Fibroblast of skin of left biceps (primary cell): ENCODE measurements around the gene TRIM48.
"Not testable (repeated sequence)": the region's sequence is repeated elsewhere in the genome, so short reads cannot be mapped to it uniquely, and the experiment has no call there.

ENCODE experiments used
- DNase-seq, 2 experiments: peaks; one replicate each; pipeline ENCODE4 v3.0.0-alpha.2; 2013; ENCODE audit warnings: low read depth in 2 of 2

Gene TRIM48

GRCh38 chr11:55261855-55262254, at the start of gene TRIM48:
TSS of gene TRIM48 (plus strand) at chr11:55262155. CDS start at chr11:55262268, 113 bp downstream.
- not testable (repeated sequence) for DNase-seq

GRCh38 chr11:55238316-55238715, 23.6 kb upstream of the TRIM48 start:
- not testable (repeated sequence) for DNase-seq

GRCh38 chr11:55263081-55263480, 1.1 kb downstream of the TRIM48 start:
- no peak for DNase-seq
